Subcutaneous adipose tissue (tissue), 4 donors: Measurements from ENCODE around the gene CROCC2. TPM values are rescaled to one million over a fixed set of nuclear protein-coding genes. Genes with fewer than 3 reads are reported as not detected.

ENCODE experiments used
- CTCF ChIP-seq: fragments of 450-650 bp; IDR thresholded peaks from one replicate; pipeline ENCODE4 v1.5.1; 2016; ENCODE audit warnings: low read depth, mild to moderate bottlenecking, control low read depth, antibody characterized with exemption, moderate library complexity
- total RNA-seq, 4 donors: library from RNA; depleted of rRNA; stranded (reverse); fragments of >200 nt; gene quantifications; one replicate each; pipeline ENCODE4 v1.1.0, GENCODE V29; 2016

Gene CROCC2
- total RNA-seq, 4 donors from 2014 or later = not detected

- TF ChIP-seq CTCF = no peak
Observed at GRCh38 chr2:240915526-240916341, 9.6 kb downstream of the CROCC2 start.

GRCh38 chr2:240916571-240917008 lies 10.5 kb downstream of the CROCC2 start:
- TF ChIP-seq CTCF = no peak

GRCh38 chr2:240917009-240917683 lies 11.0 kb downstream of the CROCC2 start:
- TF ChIP-seq CTCF = no peak

GRCh38 chr2:240917684-240918257 lies 11.6 kb downstream of the CROCC2 start:
- no peak for TF ChIP-seq CTCF

- TF ChIP-seq CTCF = no peak
Observed at GRCh38 chr2:240918258-240919091, 12.3 kb downstream of the CROCC2 start.

GRCh38 chr2:240919161-240919781 lies 13.1 kb downstream of the CROCC2 start:
- TF ChIP-seq CTCF = no peak
